ENCODE measurements around the gene DPP7.

GRCh38 chr9:137146527-137146918, 32.0 kb upstream of the DPP7 start:
- TF ChIP-seq, protein P1, sequence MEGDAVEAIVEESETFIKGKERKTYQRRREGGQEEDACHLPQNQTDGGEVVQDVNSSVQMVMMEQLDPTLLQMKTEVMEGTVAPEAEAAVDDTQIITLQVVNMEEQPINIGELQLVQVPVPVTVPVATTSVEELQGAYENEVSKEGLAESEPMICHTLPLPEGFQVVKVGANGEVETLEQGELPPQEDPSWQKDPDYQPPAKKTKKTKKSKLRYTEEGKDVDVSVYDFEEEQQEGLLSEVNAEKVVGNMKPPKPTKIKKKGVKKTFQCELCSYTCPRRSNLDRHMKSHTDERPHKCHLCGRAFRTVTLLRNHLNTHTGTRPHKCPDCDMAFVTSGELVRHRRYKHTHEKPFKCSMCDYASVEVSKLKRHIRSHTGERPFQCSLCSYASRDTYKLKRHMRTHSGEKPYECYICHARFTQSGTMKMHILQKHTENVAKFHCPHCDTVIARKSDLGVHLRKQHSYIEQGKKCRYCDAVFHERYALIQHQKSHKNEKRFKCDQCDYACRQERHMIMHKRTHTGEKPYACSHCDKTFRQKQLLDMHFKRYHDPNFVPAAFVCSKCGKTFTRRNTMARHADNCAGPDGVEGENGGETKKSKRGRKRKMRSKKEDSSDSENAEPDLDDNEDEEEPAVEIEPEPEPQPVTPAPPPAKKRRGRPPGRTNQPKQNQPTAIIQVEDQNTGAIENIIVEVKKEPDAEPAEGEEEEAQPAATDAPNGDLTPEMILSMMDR (IDR thresholded peaks at IDR 0.05): no peak
- no peak for TF ChIP-seq EP300 (IDR thresholded peaks at IDR 0.05)

Measured in sigmoid colon (tissue), 4 donors.